GM18498 (cell line): Measurements from ENCODE around the gene EMP2.
"Not testable (repeated sequence)": the region's sequence is repeated elsewhere in the genome, so short reads cannot be mapped to it uniquely, and the experiment has no call there.

Experiments used
- ATAC-seq: cut with Tn5 transposase; IDR thresholded peaks from one replicate; pipeline ENCODE4 v1.9.1; 2021; ENCODE audit warnings: mild to moderate bottlenecking, moderate library complexity; ENCODE audit not compliant: unreplicated experiment

Gene EMP2

GRCh38 chr16:10525214-10525825, 55.1 kb downstream of the EMP2 start:
- ATAC-seq, result no peak

DNA sequence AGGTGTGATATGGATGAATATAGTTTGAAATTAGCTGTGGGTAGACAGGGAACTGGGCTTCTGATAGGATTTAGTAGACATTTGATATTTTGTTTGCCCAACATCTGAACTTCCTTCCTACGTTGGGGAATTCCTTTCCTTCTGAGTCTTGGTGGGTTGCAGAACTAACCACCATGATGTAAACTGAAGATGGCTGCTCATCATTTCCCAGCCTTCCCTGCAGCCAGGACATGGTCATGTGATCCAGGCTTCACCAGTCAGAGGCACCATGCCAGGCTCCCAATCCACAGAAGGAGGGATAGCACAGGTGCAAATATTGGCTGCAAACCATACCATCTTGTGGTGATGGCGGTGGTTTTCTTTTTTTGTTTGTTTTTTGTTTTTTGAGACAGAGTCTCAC, 57.4 kb downstream of the EMP2 start:
- no peak for ATAC-seq

DNA sequence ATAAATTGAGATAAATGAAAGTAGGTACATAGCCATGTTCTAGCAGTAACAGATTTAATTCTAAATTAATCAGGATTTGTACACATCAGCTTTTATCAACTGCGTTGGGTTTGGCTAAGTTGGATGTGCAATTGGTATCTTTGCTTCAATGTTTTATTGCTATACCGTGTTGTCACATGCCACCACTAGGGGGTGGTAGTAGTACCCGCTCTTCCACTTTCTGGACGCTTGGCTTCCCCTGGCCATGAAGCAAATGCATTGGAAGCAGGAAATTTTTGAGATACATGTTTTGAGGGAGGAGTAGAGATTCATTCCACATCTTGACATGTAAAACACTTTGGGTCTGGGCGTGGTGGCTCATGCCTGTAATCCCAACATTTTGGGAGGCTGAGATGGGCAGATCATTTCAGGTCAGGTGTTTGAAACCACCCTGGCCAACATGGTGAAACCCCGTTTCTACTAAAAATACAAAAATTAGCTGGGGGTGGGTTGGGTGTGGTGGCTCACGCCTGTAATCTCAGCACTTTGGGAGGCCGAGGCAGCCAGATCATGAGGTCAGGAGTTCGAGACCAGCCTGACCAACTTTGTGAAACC, 58.6 kb downstream of the EMP2 start:
- ATAC-seq, result no peak

- ATAC-seq, result no peak
Observed at GRCh38 chr16:10520869-10521578, 59.4 kb downstream of the EMP2 start.

GRCh38 chr16:10519929-10520868, 60.2 kb downstream of the EMP2 start:
- ATAC-seq, result no peak

GRCh38 chr16:10519297-10519696, 61.1 kb downstream of the EMP2 start:
- ATAC-seq, result no peak

DNA sequence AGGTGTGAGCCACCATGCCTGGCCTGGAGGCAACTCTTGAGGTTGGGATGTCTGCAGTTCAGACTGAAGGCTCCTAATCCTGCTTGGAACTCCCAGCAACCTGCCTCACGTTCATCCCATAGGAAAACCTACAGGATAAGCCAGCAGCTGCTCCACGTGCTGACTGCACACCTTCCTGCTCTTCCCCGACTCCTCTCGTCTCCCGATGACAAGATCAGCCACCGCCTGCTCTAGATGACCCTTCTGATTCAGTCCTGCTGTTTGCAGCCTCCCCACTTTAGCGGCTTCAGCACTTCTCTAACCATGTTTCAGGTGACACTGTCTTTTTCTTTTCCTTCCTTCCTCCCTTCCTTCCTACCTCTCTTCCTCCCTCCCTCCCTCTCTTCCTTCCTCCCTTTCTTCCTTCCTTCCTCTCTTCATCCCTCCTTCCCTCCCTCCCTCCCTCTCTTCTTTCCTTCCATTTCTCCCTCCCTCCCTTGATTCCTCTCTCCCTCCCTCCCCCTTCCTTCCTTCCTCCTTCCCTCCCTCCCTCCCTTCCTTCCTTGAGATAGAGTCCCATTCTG, 61.8 kb downstream of the EMP2 start:
- no peak for ATAC-seq

GRCh38 chr16:10517868-10518267, 62.5 kb downstream of the EMP2 start:
- no peak for ATAC-seq

DNA sequence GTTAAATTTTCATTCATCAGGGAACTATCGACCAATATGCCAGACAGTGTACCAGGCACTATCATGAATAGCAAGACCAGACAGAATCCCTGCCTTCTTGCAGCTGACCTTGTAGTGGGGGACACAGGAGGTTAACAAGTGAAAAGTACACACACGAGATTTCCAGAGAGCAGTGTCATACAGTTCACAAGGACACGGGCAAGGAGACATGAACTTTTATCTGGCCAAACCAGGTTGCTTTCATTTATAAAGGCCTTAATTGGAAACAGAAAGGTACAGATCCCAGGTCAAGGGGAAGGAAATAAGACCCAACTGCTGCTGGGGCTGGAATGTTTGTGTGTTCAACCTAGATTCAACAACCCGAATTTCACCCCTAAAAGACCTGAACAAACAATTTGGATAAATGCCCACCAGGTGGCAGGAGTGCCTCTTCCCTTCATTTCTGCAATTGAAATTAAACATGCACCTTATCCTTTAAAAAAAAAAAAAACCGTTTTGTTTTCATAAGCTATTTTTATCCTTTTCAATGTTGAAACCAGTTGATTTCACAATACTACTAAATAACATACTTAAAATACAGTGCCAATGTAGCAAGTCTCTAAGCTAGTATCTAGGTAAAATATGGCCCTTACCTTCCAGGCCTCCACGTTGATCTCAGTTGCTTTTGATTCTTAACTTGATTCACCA, 65.9 kb downstream of the EMP2 start:
- no peak for ATAC-seq

DNA sequence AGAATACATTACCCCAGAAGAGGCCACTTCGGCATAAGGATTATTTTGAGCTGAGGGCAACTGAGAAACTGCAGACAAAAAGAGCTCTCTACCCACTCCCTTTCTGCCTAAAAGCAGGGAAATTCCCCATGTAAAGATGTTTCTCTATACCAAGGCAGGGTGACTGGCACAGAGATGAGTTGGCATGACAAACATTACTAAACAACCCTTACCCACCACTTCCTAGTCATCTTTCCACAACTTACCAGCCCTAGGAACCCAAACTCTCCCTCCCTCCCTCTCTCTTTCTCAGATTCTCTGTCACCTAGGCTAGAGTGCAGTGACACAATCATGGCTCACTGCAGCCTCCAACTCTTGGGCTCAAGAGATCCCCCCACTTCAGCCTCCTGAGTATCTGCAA, 68.6 kb downstream of the EMP2 start:
- ATAC-seq, result no peak

- no peak for ATAC-seq
Observed at GRCh38 chr16:10510279-10510678, 70.1 kb downstream of the EMP2 start.

DNA sequence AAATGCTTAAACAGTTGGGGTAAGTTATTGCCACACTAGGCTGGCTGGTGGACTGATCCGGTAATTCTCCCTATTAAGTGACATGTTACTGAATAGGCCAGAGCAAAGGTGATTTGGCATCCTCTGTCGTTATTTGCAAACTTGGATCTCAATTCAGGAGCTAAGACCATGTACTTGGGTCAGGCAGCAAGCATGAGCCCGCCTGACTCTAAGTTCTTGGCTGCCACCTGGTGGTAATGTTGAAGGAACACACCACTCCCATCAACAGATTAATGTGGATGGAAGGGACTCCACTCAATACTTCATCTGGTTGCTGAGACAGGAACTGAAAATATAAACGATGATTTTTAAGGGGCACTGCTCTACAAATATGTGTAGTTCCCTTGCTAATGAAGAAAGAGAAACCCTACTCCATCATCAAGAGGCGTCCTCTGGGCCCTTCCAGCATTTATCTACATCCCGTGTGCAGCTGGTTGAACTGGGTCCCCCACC, 70.8 kb downstream of the EMP2 start:
- peak; percentile 78 for ATAC-seq

GRCh38 chr16:10505286-10505685, 75.1 kb downstream of the EMP2 start:
- ATAC-seq, result not testable (repeated sequence)

DNA sequence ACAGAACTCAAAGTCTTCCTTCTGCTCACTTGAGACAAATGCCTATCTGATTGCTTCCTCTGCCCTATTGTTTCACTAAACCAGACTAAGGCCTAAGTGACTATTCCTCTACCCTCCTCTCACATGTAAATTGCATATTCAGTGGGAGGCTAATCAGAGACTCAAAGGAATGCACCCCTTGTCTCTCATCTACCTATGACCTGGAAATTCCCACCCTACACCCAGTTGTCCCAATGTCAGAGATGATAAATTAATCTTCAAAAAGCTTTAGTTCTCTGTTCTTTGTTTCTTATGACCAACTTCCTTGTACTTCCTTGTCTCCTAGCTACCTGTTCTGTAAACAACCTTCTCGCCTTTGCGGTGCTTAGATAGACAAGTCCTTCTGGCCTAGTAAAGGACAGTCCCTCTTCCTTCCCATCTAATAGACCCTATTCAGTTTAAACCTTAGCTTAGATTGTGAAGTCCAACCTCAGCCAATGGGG, 76.0 kb downstream of the EMP2 start:
- ATAC-seq, result no peak

DNA sequence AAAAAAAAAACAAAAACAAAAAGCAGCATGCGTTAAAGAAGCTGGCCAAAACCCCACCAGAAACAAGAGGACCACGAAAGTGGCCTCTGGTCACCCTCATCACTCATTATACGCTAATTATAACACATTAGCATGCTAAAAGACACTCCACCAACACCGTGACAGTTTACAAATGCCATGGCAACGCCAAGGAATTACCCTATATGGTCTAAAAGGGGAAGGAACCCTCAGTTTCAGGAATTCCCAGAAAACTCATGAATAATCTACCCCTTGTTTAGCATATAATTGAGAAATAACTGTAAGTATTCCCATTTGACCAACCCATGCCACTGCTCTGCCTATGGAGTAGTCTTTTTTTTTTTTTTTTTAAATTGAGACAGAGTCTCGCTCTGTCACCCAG, 77.6 kb downstream of the EMP2 start:
- ATAC-seq, result no peak

DNA sequence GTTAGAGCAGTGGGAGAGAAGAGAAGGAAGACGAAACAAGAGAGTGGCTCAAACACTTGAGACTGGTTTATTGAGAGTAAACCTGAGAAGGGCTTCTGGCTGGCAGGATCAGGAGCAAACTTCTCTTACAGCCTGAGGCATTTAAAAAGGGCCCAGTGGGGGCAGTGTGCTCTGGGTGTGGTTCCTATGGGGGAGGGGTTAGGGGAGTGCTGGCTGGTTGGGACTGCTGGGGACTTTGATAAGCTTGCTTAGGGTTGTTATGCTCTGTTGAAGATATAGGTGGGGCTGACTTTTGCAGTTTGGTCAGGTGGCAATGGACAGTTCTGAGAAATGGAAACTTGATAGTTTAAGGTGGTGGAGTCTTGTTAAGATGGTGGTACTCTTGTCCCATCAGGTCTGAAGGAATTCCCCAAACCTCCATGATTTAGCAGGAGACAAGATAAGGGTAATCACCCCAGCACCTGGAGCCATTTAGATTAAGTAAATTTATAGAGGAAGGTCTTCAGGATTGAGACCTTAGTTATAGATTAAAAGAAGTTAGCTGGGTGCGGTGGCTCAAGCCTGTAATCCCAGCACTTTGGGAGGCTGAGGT, 79.3 kb downstream of the EMP2 start:
- ATAC-seq, result no peak

DNA sequence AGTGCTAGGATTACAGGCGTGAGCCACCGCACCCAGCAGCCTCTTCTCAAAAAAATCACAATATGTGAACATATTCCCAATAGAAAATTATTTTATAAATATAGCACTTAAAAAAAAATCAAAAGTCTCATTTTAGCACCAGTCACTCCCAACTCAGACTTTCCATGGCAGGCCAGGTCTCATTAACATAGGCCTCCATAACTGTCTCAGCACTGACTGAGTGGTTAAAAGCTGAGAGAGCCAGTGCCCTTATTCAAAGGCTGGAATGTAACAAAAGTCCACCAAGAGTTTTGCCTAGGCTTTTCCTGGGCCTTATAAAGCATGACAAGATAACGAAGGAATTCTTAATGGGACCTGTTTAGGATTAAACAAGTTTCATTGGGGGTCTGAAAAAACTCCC, 79.8 kb downstream of the EMP2 start:
- no peak for ATAC-seq

DNA sequence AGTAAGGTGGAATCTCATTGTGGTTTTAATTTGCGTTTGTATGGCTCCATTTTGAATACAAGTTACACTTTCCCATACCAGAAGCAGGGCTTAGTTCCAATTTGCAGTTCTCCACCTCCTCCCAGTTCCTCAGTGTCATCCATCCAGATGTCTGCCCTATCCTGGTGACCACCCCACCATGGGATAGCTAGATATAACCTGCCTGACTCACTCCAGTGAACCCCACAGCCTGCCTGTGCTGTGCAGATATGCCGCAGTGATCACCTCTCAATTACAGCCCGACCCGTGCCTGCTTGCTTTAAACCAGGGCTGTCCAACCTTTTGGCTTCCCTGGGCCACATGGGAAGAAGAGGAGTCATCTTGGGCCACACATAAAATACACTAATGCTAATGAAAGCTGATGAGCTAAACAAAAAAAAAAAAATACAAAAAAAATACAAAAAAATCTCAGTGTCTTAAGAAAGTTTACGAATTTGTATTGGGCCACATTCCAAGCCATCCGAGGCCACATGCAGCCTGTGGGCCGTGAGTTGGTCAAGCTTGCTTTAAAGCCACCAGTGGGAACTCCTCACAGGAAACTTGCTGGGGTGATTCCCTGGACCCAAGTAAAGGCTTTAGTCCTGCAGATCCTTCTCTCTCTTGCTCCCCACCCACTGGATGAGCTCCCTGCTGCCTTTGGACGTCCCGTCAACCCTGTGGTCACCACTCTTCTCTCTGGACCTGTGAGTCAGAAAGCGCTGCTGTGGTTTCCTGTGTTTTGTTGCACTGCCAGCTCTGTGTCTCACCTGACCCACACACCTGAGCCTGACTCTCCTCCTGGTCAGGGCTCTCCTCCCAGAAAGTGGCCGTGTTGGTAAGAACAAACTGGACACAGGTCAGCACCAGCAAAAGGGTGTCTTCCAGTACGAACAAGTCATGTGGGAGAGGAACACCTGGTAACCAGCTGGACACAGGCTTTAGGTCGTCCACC, 83.0 kb downstream of the EMP2 start:
- ATAC-seq, result no peak

DNA sequence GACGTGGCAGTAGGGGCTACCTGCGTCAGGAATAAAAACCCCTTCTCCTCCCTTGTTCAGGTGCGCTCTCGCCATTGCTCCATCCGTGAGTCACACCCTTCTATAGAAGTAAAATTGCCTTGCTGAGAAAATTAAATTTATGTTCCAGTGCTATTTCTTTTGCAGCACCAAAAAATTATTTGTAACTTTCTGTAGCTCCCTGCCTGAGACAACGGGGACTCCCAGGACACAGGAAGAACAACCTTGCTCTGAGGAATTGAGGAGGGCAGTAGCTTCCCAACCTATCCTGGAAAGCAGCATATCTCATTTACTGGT, 85.4 kb downstream of the EMP2 start:
- ATAC-seq, result no peak
